KG1 (cell line): ENCODE measurements around the gene CD8B.
A peak's percentile ranks its signal among the peaks of the same experiment; 100 is the strongest.
"Not testable (repeated sequence)": the region's sequence is repeated elsewhere in the genome, so short reads cannot be mapped to it uniquely, and the experiment has no call there.

Source experiments
- DNase-seq: peaks from one replicate; lab custom pipeline; 2025; lab: John Stamatoyannopoulos, UW

Gene CD8B

GRCh38 chr2:86836915-86837695 lies 24.6 kb downstream of the CD8B start:
- DNase-seq: not testable (repeated sequence)

GRCh38 chr2:86835548-86835889 lies 26.2 kb downstream of the CD8B start:
- not testable (repeated sequence) for DNase-seq

GRCh38 chr2:86833315-86833714 lies 28.4 kb downstream of the CD8B start:
- DNase-seq: no peak

- DNase-seq: no peak
Measured at GRCh38 chr2:86832334-86833096, 29.2 kb downstream of the CD8B start.

- no peak for DNase-seq
Measured at GRCh38 chr2:86831537-86831936, 30.1 kb downstream of the CD8B start.

GRCh38 chr2:86826951-86827350 lies 34.7 kb downstream of the CD8B start:
- DNase-seq: no peak

GRCh38 chr2:86825693-86826381 lies 35.8 kb downstream of the CD8B start:
- DNase-seq: no peak

- no peak for DNase-seq
Measured at GRCh38 chr2:86825036-86825692, 36.5 kb downstream of the CD8B start.

- no peak for DNase-seq
Measured at GRCh38 chr2:86822668-86823345, 38.9 kb downstream of the CD8B start.

- no peak for DNase-seq
Measured at GRCh38 chr2:86821842-86822241, 39.8 kb downstream of the CD8B start.

- no peak for DNase-seq
Measured at GRCh38 chr2:86821306-86821705, 40.4 kb downstream of the CD8B start.

GRCh38 chr2:86818957-86819356 lies 42.7 kb downstream of the CD8B start:
- no peak for DNase-seq

GRCh38 chr2:86818114-86818801 lies 43.4 kb downstream of the CD8B start:
- DNase-seq: no peak

- DNase-seq: no peak
Measured at GRCh38 chr2:86815611-86816010, 46.1 kb downstream of the CD8B start.

GRCh38 chr2:86809481-86810121 lies 52.1 kb downstream of the CD8B start:
- DNase-seq: no peak

- peak; percentile 37 for DNase-seq
Measured at GRCh38 chr2:86808315-86809161, 53.1 kb downstream of the CD8B start.

GRCh38 chr2:86807468-86808275 lies 54.0 kb downstream of the CD8B start:
- DNase-seq: no peak

GRCh38 chr2:86807133-86807467 lies 54.6 kb downstream of the CD8B start:
- no peak for DNase-seq
